Posterior vena cava (tissue), 2 donors: Measurements from ENCODE around the gene SERPINA1. TPM values are rescaled to one million over a fixed set of nuclear protein-coding genes. Genes with fewer than 3 reads are reported as not detected.
"Not testable (repeated sequence)": the region's sequence is repeated elsewhere in the genome, so short reads cannot be mapped to it uniquely, and the experiment has no call there.

Experiments
- DNase-seq: peaks from one replicate; pipeline ENCODE4 v3.0.0-alpha.2; 2020; ENCODE audit warnings: low spot score
- intact Hi-C, 2 donors: fragments of 100-400 bp; cut with DNase I; formaldehyde crosslinking; loops; one replicate each; pipeline versions ENCODE4 v1.14.1 to v1.14.2; 2022 to 2023
- total RNA-seq, 2 donors: library from RNA; stranded (reverse); fragmentation: NEBNext Ultra II Directional; extraction: Animal tissue kit (Norgen Biotek cat#: 25700); gene quantifications; one replicate each; pipeline ENCODE4 v1.2.1, GENCODE V29; 2021
- donor health status: DM: yes; HTN: yes; CAD: no.
- donor health status: DM: yes; HTN: yes; CAD: no.

The SERPINA1 gene
- total RNA-seq, 2 donors from 2014 or later = 10.3 to 34.5 TPM

DNA sequence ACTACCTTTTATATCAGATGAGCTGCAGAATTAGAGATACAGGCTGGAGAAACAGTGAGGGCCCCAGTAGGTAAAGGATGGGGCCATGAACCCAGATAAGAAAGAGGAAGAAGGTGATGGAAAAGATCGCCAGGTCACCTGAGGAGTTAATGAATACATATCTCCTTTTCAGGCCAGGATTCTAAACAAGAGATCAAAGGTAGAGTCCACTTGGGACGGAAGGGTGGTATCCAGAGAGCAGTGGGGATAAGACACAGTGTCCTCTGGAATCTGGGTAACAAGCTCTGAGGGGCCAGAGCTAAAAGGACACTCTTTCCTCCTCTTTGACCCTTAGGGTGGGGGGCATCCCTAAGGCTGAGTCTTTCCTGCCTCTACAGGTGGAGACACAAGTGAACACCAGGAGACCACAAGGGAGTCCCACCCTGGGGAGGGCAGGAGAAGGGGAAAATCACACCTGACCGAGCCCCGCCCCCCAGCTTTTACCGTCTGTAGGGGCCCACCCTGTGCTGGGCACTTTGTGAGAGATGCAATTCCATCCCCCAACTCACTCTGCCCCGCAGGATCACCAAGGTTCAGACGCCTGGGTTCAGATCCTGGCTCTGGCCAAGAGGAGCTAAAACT lies 27.3 kb downstream of the SERPINA1 start:
- DNase-seq = no peak
- intact Hi-C loops = no loop called here

DNA sequence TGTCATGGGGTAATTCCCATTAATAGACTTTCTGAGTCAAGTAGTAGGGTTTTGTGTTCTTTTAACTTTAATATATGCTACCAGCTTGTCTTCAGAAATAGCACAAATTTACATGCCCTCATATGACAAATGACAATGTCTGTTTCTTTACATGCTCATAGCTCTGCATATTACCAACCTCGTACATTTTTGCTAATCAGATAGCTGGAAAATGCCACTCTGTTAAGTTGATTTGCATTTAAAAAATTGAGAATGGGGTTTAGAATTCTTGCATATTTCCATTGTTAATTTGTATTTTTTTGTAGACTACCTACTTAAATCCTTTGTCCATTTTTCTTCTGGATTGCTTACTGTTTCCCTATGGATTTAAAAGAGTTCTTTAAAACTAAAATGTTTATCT lies 31.2 kb downstream of the SERPINA1 start:
- no peak for DNase-seq
- intact Hi-C loops = no loop called here

DNA sequence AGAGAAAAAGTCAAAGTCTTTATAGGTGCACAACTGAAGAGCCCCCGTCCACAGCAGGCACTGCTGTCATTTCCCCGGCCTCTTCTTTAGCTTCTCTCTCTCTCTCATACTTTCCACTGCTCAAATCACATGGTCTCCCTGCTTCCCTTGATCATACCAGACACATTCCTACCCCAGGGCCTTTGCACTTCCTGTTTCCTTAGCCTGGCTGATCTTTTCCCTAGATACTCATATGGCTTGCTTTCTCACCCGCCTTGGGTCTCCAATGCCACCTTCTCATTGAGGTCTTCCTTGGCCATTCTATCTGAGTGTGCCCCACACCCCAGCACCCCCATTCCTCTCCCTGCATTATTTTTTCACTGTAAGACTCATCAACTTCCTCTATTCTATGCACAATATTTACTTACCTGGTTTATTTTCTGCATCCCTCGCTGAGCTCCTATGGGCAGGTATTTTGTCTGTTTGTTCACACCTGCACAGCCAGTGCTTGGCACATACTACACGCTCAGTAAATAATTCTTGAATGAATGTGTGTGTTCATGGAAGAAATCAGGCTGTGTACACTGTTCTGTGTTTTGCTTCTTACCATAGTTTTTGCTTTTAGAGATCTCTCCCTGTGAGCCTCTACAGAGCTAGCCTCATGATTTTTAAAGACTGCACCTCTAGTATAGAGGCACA lies 31.9 kb downstream of the SERPINA1 start:
- DNase-seq = no peak
- intact Hi-C loops = no loop called here

DNA sequence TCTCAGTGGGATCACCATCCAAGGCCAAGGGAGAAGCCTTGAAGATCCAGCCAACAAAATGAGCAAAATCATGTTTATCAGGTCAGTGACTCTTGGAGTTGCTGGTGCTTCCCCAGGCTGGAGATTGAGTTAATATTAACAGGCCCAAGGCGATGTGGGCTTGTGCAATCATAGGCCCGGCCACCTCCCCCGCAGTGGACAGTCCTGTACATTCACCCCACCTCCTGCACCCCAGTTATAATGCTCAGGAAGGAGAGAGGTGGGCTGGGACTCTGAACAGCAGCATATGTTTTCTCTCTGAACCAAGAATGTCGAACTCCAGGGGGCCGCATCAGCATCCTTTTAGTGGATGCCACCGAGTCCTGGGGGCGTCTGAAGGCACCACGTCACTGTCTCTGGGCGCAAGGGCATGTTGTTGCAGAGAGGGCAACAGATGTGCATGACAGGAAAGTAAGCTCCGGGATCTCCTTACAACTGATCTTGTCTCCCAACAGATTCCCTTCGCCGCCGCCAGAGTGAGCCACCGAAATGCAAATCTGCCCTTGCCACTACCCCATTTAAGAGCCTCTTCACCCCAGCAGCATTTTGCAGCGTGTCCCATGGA lies 33.1 kb downstream of the SERPINA1 start:
- peak; percentile 86 for DNase-seq
- intact Hi-C loops = no loop called here

DNA sequence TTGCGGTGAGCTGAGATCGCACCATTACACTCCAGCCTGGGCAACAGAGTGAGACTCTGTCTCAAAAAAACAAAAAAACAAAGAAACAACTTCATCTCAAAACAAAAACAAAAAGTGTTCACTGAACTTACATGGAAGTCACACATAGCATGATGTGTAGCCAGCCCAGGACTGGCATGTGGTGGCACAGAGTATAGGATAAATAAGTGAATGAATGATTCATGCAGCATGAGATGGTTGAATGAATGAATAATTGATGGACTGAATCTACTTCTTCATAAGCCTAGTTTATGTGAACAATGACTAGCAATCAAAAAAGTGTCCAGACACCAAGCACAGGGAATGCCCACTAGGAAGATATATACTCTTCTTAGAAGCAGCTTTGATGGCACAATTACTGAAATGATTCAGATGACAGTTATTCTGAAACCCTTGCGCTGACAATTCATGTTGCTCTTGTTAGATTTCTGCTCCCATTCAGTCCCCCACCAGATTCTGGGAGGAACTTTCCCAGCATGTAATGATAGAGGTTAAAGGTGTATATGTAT lies 33.7 kb downstream of the SERPINA1 start:
- intact Hi-C loops = no loop called here
- no peak for DNase-seq

DNA sequence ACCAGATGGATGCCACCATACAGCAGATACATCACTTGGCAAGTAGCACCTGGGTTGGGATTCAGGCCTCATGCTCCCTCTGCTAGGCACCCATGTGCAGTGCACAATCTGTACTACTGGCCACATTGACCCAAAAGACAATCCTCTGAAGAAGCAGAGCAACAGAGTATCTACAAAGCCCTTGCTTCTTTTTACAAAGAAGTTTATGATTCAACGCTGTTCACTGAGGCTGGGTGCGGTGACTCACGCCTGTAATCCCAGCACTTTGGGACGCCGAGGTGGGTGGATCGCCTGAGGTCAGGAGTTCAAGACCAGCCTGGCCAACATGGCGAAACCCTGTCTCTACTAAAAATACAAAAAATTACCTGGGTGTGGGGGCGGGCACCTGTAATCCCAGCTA lies 34.2 kb downstream of the SERPINA1 start:
- DNase-seq, intact Hi-C loops: not testable (repeated sequence)

DNA sequence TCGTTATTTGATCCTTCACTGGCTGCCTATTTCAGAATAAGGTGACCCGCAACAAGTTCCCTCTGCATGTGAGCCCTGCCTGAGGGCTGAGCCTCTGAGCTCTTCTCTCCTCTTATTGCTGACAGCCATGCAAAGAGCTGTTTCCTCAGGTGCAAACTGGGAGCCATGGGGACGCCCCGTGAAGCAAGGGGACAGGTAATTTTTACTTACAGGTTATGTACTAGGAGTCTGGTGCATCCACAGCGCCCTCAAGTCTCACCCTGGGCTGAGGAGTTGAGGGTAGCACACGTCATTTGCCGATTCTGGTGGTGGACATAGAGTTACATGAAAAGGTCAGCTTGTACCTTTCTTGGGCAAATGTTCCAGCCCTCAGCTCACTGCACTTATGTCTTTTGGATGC lies 39.1 kb downstream of the SERPINA1 start:
- intact Hi-C loops = no loop called here
- no peak for DNase-seq

DNA sequence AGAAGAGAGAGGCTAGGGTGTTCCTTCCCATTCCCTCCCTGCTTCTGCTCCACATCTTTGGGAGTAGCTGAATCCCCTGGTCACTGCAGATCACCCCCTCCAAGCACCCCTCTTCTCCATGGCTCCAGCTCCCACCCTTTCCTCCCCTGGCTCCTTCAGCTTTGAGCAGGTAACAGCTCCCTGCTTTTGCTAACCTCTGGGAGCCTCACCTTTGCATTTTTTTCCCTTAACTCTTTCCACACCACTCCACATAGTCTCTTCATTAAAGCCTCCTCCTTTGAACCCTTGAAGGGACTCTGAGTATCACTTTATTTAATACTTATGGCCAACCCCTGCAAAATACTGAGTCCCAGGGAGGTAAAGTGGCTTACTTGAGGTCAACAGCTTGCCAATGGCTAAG lies 39.6 kb downstream of the SERPINA1 start:
- DNase-seq = no peak
- intact Hi-C loops = no loop called here

DNA sequence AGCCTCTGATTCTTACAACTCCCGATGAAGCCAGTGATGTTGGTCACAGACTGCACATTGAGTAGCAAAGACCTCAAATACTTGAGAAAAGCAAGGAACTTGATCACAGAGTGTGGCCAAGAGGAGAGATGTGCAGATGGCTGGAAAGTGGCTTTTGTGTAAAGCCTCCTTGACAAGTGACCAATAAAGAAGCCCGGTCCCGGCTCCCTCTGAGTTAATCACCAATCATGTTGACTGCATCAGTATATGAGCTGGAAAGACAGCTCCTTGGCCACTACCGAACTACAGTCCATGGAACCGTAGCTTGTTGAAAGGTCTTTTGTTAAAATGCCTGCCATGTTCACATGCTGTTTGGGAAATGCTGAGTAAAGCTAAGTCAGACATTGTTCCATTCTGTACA lies 41.6 kb downstream of the SERPINA1 start:
- intact Hi-C loops = no loop called here
- DNase-seq = no peak

DNA sequence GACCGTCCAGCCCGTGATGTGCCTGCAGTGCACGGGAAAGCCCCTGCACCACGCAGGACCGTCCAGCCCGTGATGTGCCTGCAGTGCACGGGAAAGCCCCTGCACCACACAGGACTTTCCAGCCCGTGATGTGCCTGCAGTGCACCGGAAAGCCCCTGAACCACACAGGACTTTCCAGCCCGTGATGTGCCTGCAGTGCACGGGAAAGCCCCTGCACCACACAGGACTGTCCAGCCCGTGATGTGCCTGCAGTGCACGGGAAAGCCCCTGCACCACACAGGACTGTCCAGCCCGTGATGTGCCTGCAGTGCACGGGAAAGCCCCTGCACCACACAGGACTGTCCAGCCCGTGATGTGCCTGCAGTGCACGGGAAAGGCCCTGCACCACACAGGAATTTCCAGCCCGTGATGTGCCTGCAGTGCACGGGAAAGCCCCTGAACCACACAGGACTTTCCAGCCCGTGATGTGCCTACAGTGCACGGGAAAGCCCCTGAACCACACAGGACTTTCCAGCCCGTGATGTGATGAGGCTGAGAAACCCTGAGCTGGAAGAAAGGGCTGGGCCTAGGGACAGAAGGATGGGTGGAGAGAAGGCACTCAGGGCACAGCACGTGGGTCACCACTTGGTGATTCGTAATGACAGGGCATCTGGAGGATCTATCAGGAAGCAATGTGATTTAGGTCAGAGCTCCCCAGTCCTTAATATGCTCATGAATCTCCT lies 42.2 kb downstream of the SERPINA1 start:
- intact Hi-C loops, DNase-seq: not testable (repeated sequence)

DNA sequence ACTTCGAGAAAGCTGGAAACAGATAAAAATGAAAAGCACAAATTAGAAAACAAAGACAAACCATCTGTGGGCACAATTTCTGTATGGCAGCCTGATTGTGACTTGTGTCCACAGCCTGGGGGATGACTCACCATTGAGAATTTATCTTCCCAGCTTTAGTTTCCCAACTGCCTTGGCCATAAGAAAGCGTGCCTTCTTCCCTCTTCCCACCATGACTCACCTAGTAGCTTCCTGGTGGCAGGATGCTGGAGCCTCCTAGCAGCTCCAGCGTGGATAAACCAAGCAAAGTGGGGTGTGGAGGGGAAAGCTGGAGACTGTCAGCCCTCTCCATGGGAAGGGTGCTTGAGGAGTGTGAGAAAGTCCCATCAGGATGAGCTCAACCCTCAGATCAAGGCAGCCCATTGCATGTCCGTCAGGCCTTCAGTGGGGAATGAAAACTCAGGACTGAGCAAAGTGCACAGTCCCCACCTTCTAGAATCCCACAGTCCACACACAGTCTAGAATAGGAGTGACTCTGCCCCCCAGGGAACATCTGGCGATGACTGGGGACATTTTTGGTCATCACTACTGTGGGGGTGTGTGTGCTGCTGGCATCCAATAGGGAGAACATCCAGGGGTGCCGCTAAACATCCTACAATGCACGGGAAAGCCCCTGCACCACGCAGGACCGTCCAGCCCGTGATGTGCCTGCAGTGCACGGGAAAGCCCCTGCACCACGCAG lies 42.9 kb downstream of the SERPINA1 start:
- DNase-seq = no peak
- intact Hi-C loops = no loop called here

DNA sequence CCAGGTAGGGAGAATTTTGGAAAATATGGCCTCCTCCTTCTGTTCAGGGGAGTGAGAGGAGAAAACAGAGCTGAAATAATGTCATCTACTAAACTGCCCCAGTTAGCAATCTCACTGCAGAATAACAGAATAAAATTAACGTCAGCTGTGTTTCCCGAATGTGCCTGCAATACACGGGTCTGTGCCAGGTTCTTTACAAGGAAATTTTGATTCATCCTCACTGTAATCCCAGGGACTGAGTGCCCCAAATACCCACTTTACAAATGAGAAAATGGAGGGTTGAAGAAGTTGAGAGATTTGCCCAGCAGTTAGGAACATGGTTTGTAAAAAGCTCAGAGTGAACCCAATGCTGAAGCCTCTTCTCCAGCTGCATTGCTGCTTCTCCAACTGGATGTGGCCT lies 44.0 kb downstream of the SERPINA1 start:
- DNase-seq = no peak
- intact Hi-C loops = no loop called here

DNA sequence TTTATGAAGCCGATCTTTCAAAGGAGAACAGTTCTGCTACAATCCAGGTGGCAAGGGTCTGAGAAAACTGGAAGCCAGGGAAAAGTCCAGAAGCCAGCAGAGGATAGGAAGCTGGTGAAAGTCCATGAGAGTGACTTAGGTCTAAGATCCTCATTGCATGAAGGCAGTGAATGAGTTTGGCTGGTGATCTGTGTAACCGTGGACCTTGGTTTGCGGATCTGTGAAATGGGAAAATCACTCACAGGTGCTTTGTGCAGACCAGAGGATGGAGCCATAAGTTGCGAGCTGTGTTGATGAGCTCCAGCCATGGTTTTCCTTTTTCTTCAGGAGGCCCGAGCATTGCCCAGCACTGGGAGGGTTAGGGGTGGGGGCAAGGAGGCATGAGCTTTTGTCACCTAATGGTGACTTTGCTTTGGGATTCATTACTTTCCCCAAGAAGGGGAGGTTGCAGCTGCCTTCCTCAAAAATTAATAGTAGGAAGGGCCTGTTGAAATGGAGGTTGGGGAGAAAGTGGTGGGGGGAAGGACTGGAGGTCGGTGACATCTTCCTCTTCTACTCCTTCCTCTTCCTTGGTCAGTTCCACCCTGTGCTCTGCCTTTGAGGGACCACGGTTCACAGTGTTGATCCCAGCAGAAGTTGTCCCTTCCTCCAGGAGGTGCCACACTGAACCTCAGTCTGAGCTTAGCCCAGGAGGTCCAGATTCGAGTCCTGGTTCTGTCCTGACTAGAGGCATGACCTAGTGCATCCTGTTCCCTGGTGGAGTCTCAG lies 45.0 kb downstream of the SERPINA1 start:
- intact Hi-C loops = no loop called here
- DNase-seq = no peak

DNA sequence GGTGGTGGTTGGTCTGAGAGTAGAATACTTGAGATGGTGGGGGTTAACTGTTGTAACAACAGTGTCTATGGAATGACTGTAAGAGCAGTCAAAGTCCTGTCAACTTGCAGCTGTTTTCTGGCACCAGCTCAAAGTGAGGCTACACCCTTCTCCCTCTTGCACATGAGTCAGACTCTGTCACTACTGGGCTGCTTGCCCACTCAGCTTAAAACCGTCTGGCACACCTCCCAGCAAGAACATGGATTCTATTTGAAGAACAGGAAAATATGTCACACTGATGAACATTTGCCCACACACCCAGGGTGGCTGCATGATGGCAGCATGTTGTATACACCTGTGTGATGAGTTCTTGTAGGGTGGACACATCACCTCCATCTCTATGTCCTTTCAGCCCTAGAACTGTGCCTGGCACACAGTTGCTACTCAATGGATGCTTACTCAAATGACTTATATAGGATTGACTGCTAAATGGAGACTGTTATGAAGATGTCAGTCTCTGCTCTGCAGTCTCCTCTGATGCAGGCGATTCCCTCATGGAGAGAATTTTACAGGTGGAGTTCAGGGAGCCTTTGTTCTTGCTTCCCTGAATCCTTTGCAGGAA lies 46.0 kb downstream of the SERPINA1 start:
- intact Hi-C loops = no loop called here

DNA sequence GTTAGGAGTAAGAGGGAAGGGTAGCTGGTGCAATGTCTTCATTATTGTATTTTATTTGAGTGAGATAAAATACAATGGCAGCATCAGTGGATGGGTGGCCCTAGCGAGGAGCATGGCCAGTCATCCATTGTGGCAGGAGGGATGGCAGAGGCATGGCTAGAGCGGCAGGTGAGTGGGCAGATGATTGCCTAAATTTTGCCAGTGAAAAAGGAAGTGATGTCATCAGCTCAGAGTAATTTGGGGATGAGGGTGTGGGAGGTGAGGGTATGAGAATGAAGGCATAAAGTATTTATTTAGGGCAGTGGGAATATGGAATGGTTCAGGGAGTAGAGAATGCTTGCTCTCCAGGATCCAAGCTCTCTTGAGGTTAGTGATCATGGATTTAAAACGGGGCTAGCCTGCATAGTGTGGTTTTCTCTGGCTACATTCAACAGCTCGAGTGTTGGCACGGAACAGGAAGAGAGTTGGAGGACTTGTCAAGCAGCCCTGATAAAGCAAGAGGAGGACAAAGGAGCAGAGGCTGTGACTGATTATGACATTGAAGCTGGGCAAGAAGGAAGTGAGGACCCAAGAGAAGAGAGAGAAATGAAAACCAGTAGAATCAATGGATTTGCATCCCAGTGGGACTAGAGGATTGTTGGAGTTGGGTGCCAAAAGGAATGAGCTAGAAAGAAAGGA lies 46.6 kb downstream of the SERPINA1 start:
- no peak for DNase-seq
- intact Hi-C loops = no loop called here

More for the DNA sequence above, 46.0 kb downstream of the SERPINA1 start:
- DNase-seq = peak; percentile 96

DNA sequence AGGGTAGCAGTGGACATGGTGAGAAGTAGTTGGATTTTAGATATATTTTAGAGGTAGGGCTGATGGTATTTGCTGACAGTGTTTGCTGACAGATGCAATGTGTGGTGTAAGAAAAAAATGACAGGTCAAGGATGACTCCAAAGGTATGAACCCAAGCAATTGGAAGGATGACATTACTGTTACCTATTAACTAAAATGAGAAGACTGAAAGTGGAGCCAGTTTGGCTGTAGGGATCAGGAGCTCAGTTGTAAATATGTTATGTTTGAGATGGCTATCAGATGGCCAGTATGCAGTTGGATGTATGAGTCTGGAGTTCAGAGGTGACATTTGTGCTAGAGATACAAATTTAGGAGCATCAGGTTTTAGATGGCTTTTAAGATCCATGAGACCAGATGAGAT lies 47.9 kb downstream of the SERPINA1 start:
- no peak for DNase-seq
- intact Hi-C loops = no loop called here

DNA sequence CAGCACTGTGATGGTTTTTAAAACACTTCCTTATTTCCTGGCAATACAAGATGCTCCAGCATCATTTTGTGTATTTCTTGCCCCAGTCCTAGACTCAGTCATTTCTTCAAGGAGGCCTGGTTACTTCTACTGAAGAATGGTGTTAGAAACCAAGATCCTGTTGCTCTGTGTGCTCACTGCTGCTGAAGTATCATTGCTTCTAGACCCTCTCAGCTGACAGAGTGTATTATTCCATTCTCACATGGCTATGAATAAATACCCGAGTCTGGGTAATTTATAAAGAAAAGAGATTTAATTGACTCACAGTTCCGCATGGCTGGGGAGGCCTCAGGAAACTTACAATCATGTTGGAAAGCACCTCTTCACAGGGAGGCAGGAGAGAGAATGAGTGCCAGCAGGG lies 50.4 kb downstream of the SERPINA1 start:
- DNase-seq = no peak
- intact Hi-C loops = no loop called here

DNA sequence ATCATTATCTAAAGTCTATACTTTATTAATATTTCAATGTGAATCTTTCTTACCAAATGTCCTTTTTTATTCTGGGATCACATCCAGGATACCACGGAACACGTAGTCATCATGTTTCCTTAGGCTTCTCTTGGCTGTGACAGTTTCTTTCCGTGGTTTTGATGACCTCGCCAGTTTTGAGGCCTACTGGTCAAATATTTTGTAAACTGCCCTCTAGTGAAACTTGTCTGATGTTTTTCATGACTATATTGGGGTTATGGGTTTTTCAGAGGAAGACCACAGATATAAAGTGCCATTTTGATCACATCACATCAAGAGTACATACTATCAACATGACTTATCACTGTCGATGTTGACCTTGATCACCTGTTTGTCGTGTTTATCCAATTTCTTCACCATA lies 51.1 kb downstream of the SERPINA1 start:
- DNase-seq = no peak
- intact Hi-C loops = no loop called here
